ENCODE data around the gene NAT16.
A peak's percentile ranks its signal among the peaks of the same experiment; 100 is the strongest.
"Not testable (repeated sequence)": the region's sequence is repeated elsewhere in the genome, so short reads cannot be mapped to it uniquely, and the experiment has no call there.

NAT16 gene

DNA sequence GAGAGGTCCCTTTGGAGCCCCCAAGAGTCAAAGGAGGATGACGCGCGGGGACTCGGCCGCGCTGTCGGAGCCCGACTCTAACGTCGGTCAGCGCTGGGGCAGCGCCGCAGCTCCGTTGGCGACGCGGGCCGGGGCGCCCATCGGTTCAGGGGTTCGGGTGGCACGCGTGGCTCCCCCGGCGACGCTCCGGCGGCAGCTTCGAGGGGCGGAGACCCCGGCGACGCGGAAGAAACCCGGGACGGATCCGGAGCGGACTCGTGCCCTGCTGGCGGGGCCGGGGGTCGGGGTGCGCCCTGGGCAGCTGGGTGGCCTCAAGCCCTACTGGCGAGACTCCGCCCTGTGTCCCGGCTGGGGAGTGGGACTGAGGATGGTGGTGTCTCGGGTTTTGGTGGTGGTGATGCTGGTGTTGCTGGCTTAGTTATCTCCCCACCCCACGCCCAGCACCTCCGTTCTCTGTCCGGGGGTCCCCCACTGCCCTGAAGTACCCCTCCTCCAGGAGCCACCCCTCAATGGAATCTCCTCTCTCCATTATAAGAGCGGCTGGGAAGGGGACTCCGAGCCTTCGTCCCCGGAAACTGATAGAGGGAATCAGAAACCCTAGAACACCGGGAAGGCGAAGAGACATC lies at the start of gene NAT16:
Gene NAT16 (minus strand): TSS at position 164 of the 626 bp plus-strand sequence. CDS start 5,486 bp downstream, outside the sequence.
- no peak for DNase-seq

DNA sequence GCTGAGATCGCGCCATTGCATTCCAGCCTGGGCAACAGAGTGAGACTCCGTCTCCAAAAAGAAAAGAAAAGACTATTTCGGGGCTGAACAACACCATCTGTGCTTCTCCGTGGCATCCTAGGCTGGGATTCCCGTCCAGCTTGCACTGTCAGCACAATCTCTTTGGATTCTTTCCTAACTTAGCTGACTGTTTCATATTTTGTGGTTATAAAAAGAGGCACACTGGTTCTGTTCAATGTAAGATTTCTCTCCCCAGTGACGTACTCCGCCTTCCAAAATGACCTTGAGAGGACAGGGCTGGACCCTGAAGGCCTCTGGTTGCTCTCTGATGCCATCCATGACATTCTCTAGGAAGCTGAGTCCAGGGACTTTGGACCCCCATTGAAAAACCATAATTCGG lies 46.6 kb upstream of the NAT16 start:
- no peak for DNase-seq

DNA sequence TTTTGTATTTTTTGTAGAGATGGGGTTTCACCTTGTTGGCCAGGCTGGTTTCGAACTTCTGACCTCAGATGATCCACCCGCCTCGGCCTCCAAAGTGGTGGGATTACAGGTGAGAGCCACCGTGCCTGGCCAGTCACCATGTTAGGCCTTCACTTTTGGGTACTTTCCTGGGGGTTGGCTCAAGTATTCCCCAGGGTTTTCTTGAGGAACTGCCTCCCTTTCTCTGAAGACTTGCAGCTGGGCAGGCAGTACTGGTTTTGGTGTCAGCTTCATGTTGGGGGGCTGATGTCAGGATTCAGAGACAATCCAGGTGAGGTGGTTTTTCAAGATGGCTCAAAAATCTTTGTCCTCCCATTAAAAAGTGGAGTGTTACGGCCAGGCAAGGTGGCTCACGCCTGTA lies 45.6 kb upstream of the NAT16 start:
- no peak for DNase-seq

DNA sequence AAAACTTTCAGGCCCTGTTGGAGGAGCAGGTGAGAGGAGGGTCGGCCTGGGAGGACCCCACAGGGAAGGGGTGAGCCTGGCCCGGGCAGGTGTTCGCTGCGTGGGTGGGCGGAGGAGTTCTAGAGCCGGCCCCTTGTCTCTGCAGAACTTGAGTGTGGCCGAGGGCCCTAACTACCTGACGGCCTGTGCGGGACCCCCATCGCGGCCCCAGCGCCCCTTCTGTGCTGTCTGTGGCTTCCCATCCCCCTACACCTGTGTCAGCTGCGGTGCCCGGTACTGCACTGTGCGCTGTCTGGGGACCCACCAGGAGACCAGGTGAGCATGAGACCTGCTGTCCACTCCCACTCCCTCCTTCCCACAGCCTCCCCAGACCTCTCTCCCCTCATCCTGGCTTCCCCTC lies 43.4 kb upstream of the NAT16 start:
- DNase-seq = no peak

DNA sequence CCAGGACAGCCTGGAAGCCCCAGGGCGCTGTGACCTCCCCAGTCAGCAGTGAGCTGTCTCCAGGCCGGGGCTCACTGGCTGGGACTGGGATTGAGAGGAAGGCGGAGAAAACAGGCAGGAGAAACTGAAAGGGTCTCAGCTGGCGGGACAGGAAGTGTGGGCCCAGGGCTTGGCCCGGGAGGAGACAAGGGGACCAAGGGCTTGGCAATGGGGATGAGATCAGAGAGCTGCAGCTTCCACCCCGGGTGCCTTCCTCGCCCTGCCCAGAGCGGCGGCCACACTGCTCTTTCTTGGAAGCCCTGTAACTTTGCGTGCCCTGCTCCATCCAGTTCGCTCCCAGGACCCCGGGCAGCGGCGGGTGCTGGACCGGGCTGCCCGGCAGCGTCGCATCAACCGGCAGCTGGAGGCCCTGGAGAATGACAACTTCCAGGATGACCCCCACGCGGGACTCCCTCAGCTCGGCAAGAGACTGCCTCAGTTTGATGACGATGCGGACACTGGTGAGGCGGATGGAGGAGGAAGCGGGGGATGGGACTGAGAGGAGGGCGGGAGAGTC lies 42.3 kb upstream of the NAT16 start:
- DNase-seq = no peak

DNA sequence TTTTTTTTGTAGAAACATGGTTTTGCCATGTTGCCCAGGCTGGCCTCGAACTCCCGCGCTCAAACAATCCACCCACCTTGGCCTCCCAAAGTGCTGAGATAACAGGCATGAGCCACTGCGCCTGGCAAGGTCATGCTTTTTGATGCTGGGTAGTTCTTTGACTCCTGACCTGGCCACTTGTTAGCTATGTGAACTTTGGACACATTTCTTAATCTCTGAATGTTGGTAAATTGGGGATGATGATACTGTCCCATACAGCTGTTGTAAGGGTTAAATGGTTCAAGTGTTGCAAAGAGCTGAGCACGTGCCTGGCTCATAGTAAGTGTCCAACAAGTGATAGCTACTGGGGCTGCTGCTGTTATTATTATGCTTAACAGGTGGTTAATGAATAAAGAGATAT lies 40.2 kb upstream of the NAT16 start:
- no peak for DNase-seq

DNA sequence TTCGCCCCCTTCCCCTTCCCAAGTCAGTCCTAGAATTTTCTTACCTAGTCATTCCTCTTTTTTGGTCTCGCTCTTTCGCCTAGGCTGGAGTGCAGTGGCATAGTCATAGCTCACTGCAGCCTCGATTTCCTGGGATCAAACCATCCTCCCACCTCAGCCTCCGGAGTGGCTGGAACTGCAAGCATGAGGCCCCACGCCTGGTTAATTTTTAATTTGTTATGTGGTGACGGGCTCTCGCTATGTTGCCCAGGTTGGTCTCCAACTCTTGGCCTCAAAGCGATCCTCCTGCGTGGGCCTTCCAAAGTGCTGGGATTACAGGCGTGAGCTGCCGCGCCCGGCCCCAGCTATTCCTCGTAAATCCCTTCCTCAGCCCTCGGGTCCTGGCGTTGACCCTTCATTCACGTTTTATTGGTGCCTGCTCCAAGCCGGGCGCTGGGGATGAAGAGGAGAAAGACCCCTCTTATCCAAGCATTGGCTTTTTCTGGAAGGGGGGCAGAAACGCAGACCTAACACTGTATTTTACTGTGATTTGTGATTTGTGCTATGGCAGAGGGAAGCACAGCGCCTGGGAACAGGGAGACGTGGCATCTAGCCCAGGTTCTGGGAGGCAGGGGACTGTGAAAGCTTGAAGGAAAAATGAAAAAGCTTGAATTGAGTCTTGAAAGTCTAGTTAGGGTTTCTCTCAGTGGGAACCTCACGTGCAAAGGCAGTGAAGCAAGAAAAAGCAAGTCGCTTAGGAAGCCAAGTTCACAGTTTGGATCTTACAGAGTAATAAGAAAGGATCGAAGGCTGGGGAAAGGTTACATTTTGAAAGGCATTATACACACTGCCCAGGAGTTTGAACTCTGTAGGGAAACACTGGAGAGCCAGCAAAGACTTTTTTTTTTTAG lies 38.4 kb upstream of the NAT16 start:
- no peak for DNase-seq

DNA sequence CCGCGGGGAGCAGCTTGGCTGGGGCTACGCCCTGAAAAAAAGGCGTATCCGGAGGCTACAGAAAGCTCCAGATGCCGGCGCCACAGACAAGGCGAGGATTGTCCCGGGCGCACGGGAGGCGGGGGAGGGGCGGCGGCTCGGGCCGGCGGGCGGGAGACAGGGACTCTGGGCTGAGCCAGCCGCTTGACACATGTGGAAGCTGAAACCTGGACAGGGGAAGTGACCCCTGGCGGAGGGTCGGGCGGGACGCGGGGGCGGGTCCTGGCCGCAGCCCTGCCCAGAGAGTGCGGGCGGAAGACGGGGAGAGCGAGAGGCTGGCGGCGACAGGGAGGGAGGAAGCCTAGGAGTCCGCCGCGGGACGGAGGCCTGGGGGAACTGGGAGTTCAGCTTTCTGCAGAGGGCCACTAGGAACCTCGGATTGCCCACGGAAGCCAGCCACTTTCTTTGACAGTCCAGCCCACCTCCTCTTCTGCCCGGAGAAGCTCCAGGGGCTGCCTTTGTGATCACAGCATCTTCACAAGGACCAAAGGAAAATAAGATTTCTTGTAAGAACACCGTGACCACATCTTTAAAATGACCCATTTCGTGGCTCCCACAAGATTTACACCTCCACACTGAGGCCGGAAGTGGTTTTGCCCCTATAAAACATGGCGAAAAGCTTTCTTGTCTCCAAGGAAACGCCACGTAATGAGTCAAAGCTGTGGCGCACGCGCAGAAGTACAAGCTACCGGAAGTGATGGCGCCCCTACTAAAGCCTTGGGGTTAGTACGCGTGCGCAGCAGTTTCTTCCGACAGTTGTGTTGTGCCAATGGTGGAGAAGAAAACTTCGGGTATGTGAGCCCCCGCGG lies 37.5 kb upstream of the NAT16 start, which contains the start of the genes PLOD3 and ZNHIT1:
Gene PLOD3 (minus strand): TSS at position 194 of the 848 bp plus-strand sequence. CDS start 307 bp downstream, outside the sequence.
Gene ZNHIT1 (plus strand): TSS at position 778 of the 848 bp plus-strand sequence. CDS start 31 bp downstream, at position 809.
- peak; percentile 91 for DNase-seq

DNA sequence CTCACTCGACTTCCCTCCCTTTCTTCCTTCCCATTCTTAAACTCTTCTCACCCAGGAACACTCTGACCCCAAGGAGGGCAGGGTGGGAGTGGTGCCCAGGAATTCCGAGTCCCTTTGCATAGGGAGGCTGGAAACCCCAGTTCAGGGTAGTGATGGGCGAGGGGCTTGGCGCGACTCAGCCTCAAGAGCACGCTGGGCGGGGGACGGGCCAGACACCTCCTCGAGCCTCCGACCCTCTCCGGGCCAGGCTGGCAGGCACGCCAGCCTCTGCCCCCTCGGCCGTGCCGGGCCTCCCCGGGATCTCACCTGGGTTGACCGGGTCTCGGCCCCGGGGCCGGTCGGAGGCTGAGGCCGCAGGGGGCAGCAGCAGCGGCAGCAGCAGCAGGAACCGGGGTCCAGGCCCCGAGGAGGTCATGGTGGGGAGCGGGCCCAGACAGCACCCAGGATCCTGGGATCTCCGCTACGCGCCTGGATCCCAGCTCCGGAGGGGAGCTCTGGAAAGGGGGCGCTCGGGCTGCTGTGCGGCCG lies 36.8 kb upstream of the NAT16 start:
- no peak for DNase-seq

DNA sequence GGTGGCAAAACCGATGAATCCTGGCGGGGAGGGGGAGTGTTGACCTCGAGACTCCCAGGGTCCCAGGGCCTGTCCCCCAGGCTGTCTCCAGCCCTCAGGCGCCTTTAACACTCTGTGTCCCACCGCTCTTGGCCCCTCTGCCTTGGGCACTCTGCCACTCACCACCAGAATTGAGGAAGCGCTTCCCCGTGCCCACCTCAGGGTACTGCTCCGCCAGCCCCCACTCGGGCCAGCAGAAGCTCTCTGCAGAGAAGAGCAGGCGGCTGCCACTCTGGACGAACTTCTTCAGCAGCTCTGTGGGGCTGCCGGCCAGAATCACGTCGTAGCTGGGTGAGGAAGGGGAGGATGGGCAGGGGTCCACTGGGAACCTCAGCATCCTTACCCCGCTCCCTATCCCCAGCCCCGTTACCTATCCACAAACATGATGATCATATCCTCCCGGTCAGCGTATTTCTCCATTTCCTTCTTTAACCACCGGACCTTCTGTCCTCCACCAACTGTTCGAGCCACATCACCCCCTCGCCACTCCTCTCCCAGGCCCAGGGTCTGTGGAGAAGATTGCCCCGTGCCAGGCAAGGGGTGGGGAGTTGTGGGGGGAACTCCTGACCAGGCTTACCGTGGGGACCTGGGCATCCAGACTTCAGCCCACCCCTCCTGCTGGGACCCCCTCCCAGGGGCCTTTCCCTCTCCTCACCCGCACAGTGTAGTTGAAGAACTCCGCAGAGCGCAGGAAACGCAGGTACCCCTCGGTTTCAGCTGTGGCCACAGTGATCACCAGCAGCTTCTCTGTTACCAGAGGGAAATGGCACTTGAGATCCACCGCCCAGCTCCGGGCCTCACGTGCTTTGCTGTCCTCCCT lies 36.1 kb upstream of the NAT16 start:
- no peak for DNase-seq

DNA sequence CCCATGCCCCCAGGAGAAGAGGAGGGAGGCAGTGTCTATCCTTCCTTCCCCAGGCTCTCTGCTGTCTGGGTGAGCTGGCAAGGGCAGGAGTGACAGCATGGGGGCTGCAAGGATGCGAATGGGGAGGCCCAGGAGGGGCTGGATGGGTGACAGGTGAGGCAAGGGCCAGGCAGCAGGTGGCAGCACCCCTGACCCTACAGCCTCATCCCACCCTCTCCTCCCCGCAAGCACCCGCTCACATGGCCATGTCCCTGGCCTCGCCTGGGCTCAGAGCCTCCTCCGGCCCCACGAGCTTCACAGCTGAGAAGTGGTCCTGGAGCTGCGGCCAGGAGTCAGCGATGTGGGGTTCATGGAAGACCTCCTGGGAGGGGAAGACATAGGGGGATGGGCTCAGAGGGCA lies 31.9 kb upstream of the NAT16 start:
- DNase-seq = no peak

DNA sequence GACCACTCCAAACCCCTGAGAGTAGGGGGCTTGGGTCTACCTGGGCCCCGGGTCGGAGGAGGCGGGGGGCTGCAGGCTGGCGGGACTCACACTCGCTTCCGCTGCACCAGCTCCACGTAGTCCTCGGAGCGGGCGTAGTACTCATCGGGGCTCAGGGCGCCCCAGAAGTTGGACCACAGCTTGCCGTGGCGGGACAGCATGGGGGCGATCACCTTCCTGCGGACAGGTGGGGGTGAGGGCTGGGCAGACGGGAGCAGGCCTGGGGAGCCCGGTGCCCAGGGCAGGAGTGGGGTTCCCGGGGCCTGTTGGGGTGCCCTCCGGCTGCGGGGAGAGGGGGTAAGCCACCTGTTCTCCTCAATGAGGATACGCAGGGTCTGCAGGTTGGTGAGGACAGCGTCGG lies 31.4 kb upstream of the NAT16 start:
- no peak for DNase-seq

DNA sequence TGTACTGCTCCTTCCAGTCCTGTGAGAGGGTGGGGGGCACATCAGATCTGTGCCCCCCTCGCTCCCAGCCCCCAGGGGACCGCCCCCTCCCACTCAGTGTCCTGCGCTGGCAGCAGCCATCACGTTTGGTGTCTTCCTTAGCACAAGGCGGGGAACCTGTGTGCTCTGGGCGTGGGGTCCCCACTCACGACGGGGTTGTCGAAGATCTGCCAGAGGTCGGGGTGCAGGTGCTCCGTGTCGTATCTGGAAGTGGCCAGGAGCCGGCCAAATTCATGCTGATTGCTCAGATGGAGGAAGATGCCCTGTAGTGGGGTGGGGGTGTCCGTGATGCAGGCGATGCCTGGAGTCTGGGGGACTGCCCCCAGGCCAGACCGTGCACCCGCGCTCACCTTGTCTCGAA lies 30.1 kb upstream of the NAT16 start:
- no peak for DNase-seq

DNA sequence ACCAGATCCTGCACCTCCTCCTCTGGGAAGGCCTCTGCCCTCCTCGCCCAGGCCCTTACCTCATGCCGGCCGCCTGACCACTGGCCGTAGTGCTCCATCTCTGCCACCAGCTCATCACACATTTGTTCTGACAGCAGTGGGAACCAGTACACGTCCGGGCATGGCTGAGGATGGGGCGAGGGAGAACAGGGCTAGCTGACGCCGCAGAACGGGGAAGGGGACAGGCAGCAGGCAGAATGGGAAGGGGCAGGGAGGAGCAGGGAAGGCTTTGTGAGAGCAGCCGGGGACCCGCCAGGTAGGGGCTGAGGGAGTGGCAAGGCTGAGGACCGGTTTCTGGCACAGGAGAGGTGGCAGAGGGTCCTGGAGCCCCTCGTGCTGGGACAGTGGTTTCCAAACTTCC lies 28.7 kb upstream of the NAT16 start:
- no peak for DNase-seq

DNA sequence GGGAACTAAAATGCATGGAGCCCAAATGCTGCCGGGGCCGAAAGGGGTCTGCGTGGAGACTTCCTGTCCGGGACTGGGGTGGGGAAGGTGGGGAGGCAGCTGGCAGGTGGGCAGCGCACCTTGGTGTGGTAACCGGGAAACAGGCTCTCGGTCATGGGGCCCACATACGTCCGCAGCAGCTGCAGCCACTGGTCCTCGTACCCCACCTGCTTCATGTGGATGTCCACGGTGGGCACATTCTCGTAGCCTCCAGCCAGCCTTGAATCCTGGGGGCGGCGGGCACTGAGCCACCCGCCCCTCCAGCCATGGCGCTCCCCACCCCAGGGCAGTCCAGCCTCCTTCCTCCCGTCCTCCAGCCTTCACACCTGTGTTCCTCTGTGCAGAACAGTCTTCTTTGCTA lies 27.4 kb upstream of the NAT16 start:
- DNase-seq = no peak

DNA sequence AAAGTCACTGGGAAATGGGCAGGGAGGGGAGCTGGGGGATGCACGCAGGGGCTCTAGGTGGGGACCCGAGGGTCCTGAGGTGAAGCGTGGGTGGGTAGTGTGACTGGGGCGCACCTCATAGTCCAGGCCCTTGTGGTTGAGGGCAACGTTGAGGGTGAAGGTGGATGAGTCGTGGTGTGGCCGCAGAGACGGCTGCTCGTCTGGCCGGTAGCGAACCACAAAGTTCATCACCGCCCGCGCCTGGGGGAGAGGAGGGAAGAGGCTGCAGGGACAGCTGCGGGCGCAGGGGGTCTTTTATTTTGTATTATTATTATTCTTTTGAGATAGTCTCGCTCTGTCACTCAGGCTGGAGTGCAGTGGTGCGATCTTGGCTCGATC lies 26.6 kb upstream of the NAT16 start:
- no peak for DNase-seq

DNA sequence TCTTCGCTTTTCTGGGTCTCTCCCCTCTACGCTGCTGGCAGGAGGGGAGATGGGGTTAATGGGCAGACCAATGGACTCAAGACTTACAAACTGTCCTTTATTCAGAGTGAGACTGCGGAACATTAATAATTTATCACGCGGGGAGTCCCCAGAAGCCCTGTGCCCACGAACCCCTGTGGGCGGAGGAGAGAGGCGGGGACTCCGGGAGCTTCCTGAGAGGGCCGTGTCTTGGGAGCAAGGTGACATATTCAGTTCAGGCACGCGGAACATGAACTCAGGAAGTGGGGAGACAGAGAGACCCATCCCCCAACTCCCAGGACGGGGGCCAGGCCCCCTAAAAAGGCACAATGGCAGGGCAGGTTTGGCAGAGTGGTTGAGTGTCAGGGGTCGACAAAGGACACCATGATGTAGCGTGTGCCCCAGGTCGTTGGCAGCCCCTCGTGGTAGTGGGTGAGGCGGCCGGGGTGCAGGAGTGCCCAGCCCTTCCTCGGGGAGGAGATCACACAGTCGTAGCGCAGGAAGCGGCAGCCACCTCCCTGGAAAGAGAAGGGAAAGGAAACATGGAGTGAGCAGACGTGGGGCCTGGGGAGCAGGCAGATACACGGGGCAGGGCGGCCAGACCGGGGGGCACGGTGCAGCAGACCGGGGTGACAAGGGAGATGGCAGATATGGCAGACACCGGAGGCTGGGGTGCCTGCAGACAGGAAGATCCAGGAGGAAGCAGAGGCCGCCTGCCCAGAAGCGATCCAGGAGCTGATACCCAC lies 26.0 kb upstream of the NAT16 start:
- DNase-seq = no peak

DNA sequence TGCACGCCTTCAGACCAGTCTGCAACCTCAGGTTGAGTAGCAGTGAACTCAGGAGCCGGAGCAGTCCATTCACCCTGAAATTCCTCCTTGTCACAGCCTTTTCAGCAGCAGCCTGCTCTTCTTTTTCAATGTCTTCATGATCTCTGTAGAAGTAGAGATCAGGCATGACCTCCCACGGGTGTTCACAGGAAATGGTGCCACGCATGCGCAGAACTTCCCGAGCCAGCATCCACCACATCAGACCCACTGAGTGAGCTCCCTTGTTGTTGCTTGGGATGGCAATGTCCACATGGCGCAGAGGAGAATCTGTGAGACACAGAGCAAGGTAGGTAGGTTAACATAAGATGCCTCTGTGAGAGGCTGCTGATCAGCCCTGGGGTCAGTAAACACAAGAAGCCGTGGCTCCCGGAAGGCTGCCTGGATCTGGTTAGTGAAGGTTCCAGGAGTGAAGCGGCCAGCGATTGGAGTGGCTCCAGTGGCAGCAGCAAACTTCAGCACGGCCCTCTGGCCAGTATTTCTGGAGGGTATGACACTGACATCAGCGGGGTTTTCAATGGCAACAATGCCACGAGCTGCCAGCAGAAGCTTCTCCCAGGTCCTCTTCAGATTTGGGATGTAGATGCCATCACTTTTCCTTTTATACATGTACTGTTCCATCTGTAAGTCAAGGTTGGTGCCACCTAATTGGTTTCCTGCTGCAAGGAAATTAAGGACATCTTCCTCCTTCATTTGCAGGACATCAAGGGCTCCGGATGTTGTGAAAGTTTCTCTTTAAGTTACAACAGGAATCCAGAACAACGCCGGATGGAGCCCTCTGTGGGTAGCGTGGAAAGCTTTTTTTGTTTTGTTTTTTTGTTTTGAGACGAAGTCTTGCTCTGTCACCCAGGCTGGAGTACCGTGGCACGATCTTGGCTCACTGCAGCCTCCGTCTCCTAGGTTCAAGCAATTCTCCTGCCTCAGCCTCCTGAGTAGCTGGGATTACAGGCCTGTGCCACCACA lies 23.9 kb upstream of the NAT16 start:
- not testable (repeated sequence) for DNase-seq

DNA sequence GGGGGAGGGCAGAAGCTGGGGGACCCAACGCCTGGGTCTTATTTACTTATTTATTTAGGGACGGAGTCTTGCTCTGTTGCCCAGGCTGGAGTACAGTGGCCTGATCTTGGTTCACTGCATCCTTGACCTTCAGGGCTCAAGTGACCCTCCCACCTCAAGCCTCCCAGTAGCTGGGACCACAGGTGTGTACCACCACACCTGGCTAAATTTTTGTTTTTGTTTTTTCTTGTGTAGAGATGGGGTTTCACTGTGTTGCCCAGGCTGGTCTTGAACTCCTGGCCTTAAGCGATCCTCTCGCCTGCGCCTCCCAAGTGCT lies 22.5 kb upstream of the NAT16 start:
- DNase-seq = no peak

Measured in NCI-H1436 treated with DMSO at 0.1 percent for 48 hours (cell line).